ENCODE measurements around the gene RNF220. TPM values are rescaled to one million over a fixed set of nuclear protein-coding genes. Genes with fewer than 3 reads are reported as not detected.

The RNF220 gene
- total RNA-seq, 1 donor from 2014 or later, result 62.2 TPM

Other genes starting within 250 kb of the RNF220 start
- 47.6 TPM for gene DMAP1, start 191.8 kb upstream of the RNF220 start, total RNA-seq
- gene ERI3, start 50.0 kb upstream of the RNF220 start, total RNA-seq, result 60.9 TPM